Tibial nerve (tissue), 4 donors: ENCODE data around the gene CD300A. TPM values are rescaled to one million over a fixed set of nuclear protein-coding genes. Genes with fewer than 3 reads are reported as not detected.

ENCODE experiments used
- DNase-seq, 2 donors: peaks; one replicate each; pipeline ENCODE4 v3.0.0-alpha.2; 2019; ENCODE audit warnings: low spot score in 2 of 2
- H3K27ac ChIP-seq, 4 donors: fragments of 200-600 bp; sonication (generic) in 3 of 4; one replicate each; pipeline ENCODE4 v1.5.1; 2017 to 2019; ENCODE audit warnings: mild to moderate bottlenecking in 1 of 4
- H3K27me3 ChIP-seq, 2 donors: fragments of 200-600 bp; sonication (generic) in 1 of 2; one replicate each; pipeline versions ENCODE4 v1.5.1 to v1.6.0; 2017 to 2019
- H3K36me3 ChIP-seq, 3 donors: fragments of 200-600 bp; sonication (generic); one replicate each; pipeline ENCODE4 v1.5.1; 2018 to 2019
- H3K4me1 ChIP-seq, 4 donors: fragments of 200-600 bp; sonication (generic) in 3 of 4; one replicate each; pipeline ENCODE4 v1.5.1; 2017 to 2019
- H3K4me3 ChIP-seq, 4 donors: fragments of 200-600 bp; sonication (generic) in 3 of 4; one replicate each; pipeline ENCODE4 v1.5.1; 2017 to 2019; ENCODE audit warnings: mild to moderate bottlenecking in 1 of 4, moderate library complexity in 1 of 4
- H3K9me3 ChIP-seq, 4 donors: fragments of 200-600 bp; sonication (generic) in 3 of 4; one replicate each; pipeline ENCODE4 v1.5.1; 2017 to 2019
- CTCF ChIP-seq, 5 experiments: fragments of 200-600 bp in 3 of 5; fragments of 450-650 bp in 2 of 5; sonication (generic) in 3 of 5; IDR thresholded peaks; one replicate each; pipeline ENCODE4 v1.5.1; 2016 to 2019; ENCODE audit warnings: antibody characterized with exemption in 5 of 5, mild to moderate bottlenecking in 3 of 5, moderate library complexity in 2 of 5
- EP300 ChIP-seq, 2 donors: sonication (generic); formaldehyde crosslinking; IDR thresholded peaks; one replicate each; pipeline ENCODE4 v1.6.1; 2017; ENCODE audit warnings: antibody characterized with exemption in 2 of 2, mild to moderate bottlenecking in 1 of 2
- POLR2A ChIP-seq, 2 donors: fragments of 450-650 bp; IDR thresholded peaks; one replicate each; pipeline ENCODE4 v1.6.1; 2017; ENCODE audit warnings: antibody characterized with exemption in 2 of 2, mild to moderate bottlenecking in 2 of 2, moderate library complexity in 2 of 2
- WGBS, 2 donors: methylation state at CpG; one replicate each; pipeline ENCODE4 v1.1.5; 2018; 5-methylcytosine and 5-hydroxymethylcytosine counted together
- total RNA-seq, 4 donors: library from RNA; depleted of rRNA; stranded (reverse); fragments of >200 nt; gene quantifications; one replicate each; pipeline ENCODE4 v1.1.0, GENCODE V29; 2016

Gene CD300A
- total RNA-seq, 4 donors from 2014 or later: 6.8 to 12.6 (median 9.8) TPM

GRCh38 chr17:74452033-74452840 is 14.2 kb upstream of the CD300A start:
- H3K27me3 ChIP-seq: no peaks in the 10 kb centered on the region
- H3K4me3 ChIP-seq: no peak overlapping the region
- H3K4me1 ChIP-seq: peaks cover 0 to 60% (median 35%) of the 10 kb centered on the region in 4 donors
- no peak for DNase-seq
- no peaks in the 10 kb centered on the region for H3K9me3 ChIP-seq
- peak overlapping the region; percentile 83 to 94 (median 88) for H3K27ac ChIP-seq
- 45 to 55% methylated on average over 16 of the region's 16 CpGs for WGBS, 2 donors
- no peak for TF ChIP-seq EP300 (IDR thresholded peaks at IDR 0.05)
- TF ChIP-seq POLR2A (IDR thresholded peaks at IDR 0.05): no peak
- no peaks in the 10 kb centered on the region for H3K36me3 ChIP-seq

GRCh38 chr17:74452841-74453661 is 13.4 kb upstream of the CD300A start:
- DNase-seq: no peak

GRCh38 chr17:74453665-74454196 is 12.7 kb upstream of the CD300A start:
- WGBS, 2 donors: 0 to 4% methylated on average over 14 to 22 of the region's 43 CpGs
- H3K4me1 ChIP-seq: peaks cover 0 to 60% (median 37%) of the 10 kb centered on the region in 4 donors
- peak in 2 of 5 experiments; percentile 29 to 44 for TF ChIP-seq CTCF (IDR thresholded peaks at IDR 0.05)
- no peak for TF ChIP-seq EP300 (IDR thresholded peaks at IDR 0.05)
- no peaks in the 10 kb centered on the region for H3K9me3 ChIP-seq
- peak in 1 of 2 donors; percentile 89 for DNase-seq
- H3K36me3 ChIP-seq: no peaks in the 10 kb centered on the region
- peak overlapping the region; percentile 31 to 53 (median 46) for H3K4me3 ChIP-seq
- peak overlapping the region; percentile 83 to 94 (median 88) for H3K27ac ChIP-seq
- no peaks in the 10 kb centered on the region for H3K27me3 ChIP-seq

More at GRCh38 chr17:74452841-74453661, 13.4 kb upstream of the CD300A start:
- Histone ChIP-seq H3K4me1 (peaks cover 0 to 62% (median 37%) of the 10 kb centered on the region in 4 donors), H3K27me3 (no peaks in the 10 kb centered on the region), H3K27ac (peak overlapping the region; percentile 83 to 94 (median 88)), H3K36me3 (no peaks in the 10 kb centered on the region), H3K9me3 (no peaks in the 10 kb centered on the region), H3K4me3 (peak overlapping the region; percentile 31 to 53 (median 46))
- WGBS, 2 donors: 50 to 54% methylated on average over 20 to 22 of the region's 22 CpGs
- TF ChIP-seq CTCF (IDR thresholded peaks at IDR 0.05) (no peak), POLR2A (IDR thresholded peaks at IDR 0.05) (no peak), EP300 (IDR thresholded peaks at IDR 0.05) (no peak)

- H3K4me3 ChIP-seq: peak overlapping the region; percentile 31 to 53 (median 40)
- DNase-seq: peak in 1 of 2 donors; percentile 82
- 5 to 13% methylated on average over 9 to 23 of the region's 40 CpGs for WGBS, 2 donors
- H3K27ac ChIP-seq: peak overlapping the region; percentile 83 to 94 (median 88)
- no peaks in the 10 kb centered on the region for H3K27me3 ChIP-seq
- TF ChIP-seq EP300 (IDR thresholded peaks at IDR 0.05): peak; percentile 61 to 95
- peak; percentile 42 to 86 for TF ChIP-seq POLR2A (IDR thresholded peaks at IDR 0.05)
- peak in 3 of 5 experiments; percentile 20 to 76 (median 55) for TF ChIP-seq CTCF (IDR thresholded peaks at IDR 0.05)
- peaks cover 0 to 54% (median 36%) of the 10 kb centered on the region in 4 donors for H3K4me1 ChIP-seq
- H3K36me3 ChIP-seq: no peaks in the 10 kb centered on the region
- H3K9me3 ChIP-seq: no peaks in the 10 kb centered on the region
These were observed 12.0 kb upstream of the CD300A start for GRCh38 chr17:74454197-74455024.
